ENCODE measurements around the gene NSD1.
"Not testable (repeated sequence)": the region's sequence is repeated elsewhere in the genome, so short reads cannot be mapped to it uniquely, and the experiment has no call there.

The NSD1 gene

DNA sequence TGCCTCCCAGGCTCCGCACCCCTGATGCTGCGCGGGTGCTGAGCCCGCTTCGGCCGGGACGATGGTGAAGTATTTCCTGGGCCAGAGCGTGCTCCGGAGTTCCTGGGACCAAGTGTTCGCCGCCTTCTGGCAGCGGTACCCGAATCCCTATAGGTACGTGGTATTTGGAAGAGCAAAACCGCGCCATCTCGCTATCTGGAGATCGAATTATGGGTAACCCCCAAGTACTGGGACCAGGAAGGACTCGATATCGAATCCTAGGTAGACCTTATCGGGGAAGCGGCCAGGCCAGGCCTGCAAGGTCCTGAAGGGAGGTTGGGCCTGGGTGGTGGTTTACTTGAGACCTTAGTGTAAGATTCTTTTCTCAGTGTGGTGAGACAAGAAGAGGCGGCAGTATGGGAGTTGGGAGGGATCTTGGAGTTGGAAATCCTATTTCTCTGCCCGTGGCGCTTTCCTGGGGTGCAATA lies 170.4 kb downstream of the NSD1 start:
- DNase-seq (ENCODE audit: extremely low read depth in 1 of 2, low read depth in 1 of 2) = no peak

DNA sequence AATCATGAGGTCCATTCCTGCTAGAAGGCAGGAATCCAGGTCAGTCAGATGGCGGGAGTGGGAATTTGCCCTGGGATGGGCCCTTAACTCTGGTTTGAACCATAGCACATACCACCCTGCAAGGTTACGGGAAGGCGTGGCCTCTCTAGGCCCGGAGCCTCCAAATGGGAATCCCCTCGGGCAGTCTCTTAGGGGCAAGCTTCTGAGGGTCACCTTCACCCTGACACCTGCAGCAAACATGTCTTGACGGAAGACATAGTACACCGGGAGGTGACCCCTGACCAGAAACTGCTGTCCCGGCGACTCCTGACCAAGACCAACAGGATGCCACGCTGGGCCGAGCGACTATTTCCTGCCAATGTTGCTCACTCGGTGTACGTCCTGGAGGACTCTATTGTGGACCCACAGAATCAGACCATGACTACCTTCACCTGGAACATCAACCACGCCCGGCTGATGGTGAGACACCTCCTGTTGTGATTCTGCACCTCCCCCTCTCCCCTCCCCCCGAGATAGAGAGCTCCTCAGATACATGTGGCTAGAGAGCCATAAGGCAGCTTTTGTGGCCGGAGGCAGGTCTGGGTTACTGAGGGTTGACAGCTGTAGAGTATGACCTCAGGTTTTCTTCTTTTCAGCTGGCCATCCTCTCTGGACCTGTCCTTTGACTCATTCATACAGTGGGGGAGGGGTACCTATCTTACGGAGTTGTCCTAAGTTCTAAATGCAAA lies 171.0 kb downstream of the NSD1 start:
- no peak for DNase-seq (ENCODE audit: extremely low read depth in 1 of 2, low read depth in 1 of 2)

- not testable (repeated sequence) for DNase-seq (ENCODE audit: extremely low read depth in 1 of 2, low read depth in 1 of 2)
These were observed 172.6 kb downstream of the NSD1 start for GRCh38 chr5:177306103-177306640.

DNA sequence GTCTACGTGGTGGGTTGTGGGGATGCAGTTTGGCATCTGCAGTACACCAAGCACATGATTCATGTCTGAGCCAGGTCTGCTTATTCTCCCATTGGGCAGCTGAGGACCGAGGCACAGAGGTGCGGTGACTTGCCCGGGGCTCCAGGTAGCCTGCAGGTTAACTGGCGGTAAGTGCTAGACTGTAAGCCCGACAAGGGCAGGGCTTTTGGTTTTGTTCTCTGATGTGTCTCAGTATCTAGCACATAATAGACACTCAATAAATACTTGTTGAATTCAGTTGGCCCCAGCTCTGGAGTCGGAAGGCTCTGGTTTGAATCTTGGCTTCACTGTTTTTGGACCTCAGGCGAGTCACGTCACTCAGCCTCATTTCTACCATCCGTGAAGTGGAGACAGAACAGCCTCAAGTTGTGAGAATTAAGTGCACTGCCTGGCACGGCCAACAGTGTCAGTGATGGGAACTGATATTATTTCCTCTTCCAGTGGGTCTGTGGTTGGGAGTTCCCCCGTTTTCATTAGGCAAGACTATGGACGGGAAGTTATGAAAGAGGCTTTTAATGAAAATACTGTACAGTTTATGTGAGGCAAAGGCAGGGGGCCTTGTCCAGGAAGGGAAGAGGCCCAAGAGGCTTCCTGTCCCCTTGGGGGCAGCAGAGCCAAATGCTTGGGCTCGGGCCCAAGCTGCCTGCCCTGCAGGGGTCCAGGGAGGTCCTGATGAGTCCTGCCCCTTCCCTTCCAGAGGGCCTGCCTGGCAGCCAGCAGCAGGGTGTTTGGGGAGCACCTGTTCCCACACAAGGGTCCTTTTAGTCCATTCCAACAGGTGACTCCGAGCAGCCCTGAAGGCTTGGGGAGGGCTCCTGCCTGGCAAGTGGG lies 173.3 kb downstream of the NSD1 start:
- DNase-seq (ENCODE audit: extremely low read depth in 1 of 2, low read depth in 1 of 2) = no peak

- DNase-seq (ENCODE audit: extremely low read depth in 1 of 2, low read depth in 1 of 2) = no peak
These were observed 174.2 kb downstream of the NSD1 start for GRCh38 chr5:177307544-177308363.

DNA sequence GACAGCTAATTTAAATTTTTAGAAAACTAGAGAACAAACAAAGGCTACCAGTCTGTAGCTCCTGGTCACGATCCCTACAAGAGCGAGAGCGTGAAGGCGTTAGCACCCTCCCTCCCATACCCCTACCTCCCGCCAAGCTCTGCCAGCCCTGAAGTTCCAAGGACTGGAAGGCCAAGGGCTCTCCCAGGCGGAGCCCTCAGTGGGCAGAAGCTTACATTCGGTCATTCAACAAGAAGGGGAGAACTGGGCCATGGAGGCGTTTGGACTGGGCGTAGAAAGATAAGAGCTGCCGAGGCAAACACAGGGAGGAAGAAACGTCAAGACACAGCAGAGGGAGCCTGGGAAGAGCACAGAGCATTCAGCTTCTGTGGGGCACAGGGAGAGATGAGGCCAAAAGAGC lies 175.2 kb downstream of the NSD1 start:
- DNase-seq (ENCODE audit: extremely low read depth in 1 of 2, low read depth in 1 of 2) = no peak

- DNase-seq (ENCODE audit: extremely low read depth in 1 of 2, low read depth in 1 of 2) = peak; percentile 32 to 51
These were observed 176.0 kb downstream of the NSD1 start for GRCh38 chr5:177309351-177310191.

DNA sequence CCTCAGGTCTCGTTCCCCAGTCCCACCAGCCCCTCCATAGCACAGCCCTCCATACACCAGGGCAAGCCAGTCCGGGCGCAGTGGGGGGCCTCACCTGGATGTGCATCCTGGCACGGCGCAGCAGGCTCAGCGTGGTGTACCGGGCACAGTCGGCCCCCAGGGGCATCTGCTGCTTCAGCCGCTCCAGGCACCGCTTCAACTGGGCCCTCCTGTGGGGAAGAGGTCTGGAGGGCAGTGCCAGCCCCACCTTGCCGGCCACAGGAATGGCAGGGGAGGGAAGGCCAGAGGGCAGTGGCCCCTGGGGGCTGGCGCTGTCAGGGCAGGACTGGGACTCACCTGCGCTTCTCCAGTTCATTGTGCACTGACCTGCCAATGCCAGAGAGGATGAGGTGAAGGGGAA lies 176.8 kb downstream of the NSD1 start:
- DNase-seq (ENCODE audit: extremely low read depth in 1 of 2, low read depth in 1 of 2) = no peak

DNA sequence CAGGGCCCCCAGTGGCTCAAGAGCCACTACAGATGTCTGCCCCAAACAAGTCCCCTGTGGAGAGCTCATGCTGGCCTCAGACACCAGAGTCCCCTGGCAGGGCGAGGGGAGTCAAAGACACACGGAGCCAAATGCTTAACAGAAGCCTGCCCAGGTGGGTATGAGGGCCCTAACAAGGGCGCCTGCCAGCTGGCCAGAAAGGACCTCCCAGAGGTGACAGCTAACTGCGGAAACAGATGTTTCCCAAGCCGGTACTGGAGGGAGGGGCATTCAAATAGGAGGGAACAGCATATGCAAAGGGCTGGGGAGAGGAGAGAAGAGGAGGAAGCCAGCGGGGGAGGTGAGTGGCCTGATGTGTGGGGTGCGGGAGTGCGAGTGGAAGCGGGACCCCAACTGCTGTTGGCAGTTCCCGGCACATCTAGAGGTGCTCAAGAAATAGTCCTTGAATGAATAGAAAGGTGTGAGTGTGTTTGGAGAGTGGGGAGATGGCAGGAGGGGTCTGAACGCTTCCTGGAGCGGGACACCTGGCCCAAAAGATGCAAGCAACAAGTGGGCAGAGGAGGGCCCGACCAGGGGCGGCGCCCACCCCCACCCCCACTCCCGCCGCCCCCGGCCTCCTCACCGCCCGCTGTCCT lies 177.3 kb downstream of the NSD1 start:
- DNase-seq (ENCODE audit: extremely low read depth in 1 of 2, low read depth in 1 of 2) = no peak

DNA sequence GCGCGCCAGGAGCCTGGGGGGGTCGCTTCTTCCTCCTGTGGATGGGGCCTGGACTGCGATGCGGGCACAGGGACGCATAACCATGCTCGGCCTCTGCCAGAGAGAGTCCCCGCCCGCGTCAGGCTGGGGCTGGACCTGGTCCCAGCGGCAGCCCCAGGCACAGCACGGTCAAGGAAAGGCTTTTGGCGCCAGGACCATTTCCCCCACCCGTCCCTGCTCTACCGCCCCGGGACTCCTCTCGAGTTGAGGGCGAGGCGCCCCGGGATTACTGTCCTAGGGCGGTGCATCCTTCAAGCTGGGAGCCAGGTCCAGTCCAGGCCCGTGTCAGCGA lies 177.8 kb downstream of the NSD1 start:
- no peak for DNase-seq (ENCODE audit: extremely low read depth in 1 of 2, low read depth in 1 of 2)

GRCh38 chr5:177311723-177312648 lies 178.4 kb downstream of the NSD1 start, which contains the start of gene MXD3:
TSS of gene MXD3 (minus strand) at chr5:177311898. CDS start at chr5:177311830, 68 bp downstream.
- DNase-seq (ENCODE audit: extremely low read depth in 1 of 2, low read depth in 1 of 2) = peak; percentile 86 to 91

DNA sequence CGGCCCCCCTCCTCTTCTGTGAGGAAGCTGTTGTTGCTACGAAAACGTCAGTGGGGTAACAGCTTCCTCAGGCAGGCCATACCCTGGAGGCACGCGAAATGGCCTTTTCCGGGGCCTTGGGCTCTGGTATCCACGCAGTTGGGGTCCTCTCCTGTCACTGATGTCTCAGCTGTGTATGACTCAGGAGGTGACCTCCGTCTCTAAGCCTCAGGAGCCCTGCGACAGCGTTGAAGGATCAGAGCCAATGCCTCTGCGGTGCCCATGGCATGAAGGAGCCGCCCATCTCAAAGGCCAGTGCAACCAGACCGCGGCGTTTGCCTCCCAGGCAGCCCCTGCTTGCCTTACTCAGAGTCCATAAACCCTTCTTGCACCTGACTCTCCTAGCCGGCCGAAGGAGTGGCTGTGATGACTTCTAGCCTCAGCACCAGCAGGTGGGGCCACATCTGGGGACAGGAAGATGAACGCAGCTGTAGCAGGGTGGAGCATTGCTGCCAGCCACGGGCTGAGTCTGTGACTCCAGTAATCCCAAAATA lies 179.1 kb downstream of the NSD1 start:
- DNase-seq (ENCODE audit: extremely low read depth in 1 of 2, low read depth in 1 of 2) = no peak

DNA sequence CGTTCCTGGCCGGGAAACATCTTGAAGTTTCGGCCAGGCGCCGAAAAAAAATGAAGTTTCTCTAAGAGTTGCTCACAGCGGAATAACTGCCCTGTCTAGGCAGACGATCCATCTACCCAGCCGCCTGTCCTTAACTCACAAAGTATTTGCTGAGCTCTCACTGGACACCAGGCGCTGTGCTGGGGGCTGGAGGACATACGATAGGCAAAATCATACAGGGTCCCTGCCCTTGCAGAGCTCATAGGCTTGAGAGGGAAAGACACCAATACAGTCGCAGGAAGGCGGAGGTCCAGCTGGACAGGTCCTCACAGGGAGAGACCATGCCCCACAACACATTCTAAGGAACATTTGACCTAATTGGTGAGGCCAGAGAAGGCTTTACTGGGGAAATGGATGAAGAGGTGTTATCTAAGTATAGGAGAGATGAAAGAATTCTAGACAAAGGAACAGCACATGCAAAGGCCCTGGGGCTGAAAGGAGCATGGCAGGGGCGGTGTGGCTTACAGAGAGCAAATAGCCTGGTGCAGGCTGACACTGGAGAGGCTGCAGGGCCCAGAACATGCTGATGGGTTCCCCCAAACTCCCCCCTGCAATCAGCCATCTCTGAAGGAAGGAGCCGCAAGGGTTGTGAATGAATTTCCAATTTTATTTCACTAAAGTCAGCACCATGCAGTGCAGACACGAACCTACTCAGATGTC lies 180.1 kb downstream of the NSD1 start:
- DNase-seq (ENCODE audit: extremely low read depth in 1 of 2, low read depth in 1 of 2) = no peak

DNA sequence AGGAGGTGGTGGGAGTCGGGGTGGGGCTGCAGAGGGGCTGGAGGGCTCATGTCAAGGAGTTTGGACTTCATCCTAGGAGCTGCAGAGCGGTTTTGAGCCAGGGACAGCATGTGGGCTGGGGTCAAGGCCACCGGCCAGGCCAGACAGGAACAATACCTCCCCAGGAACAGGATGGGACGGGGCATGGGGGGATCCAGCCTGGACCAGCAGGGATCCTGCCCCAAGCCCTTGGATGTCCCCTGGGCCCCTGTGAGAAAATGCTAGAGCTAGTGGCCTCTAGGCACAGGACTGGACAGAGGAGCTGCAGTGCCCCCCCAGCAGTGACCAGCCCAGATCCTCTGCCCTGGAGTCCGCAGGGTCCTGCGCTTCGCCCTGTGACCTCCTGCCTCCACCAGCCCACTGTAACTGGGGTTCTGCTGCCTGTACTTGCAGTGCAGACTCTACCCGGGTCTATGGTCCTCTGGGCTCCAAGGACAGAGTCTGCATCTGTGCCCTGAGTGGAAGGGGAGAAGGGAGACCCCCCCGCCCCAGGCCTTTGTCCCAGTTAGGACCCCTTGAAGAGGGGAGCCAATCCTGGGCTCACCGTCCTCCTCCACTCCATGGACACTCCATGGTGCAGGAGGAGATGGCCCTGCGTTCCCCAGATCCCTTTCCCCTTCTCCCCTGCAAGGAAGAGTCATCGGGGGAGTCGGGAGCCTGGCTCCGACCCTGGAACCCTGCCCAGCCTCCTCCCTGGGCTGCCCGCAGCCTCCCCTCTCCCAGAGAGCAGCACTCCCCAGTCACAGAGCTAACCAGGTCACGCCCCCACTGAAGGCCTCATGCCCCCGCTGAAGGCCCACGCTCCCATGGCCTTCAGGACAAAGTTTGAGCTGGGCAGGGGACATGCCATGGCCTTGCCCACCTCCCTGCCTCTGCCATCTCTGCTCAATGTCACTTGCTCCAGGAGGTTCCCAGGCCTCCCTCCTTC lies 181.1 kb downstream of the NSD1 start:
- no peak for DNase-seq (ENCODE audit: extremely low read depth in 1 of 2, low read depth in 1 of 2)

DNA sequence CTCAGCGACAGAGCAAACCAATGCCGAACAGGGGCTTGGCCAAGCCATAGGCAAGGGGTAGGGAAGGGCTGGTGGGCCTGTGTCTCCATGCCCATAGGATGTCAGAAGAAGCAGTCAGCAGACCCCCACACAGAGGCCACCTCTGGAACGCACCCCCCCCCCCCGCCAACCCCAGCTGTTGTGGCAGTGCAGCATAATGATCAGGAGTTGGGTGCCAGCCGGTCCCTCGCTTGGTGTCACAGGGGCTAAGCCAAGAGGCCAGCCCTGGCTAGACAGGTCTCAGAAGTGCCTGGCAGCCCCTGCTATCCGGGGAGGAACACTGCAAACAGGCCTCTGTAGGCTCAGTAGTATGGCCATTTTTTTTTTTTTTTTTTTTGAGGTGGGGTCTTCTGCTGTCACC lies 181.8 kb downstream of the NSD1 start:
- no peak for DNase-seq (ENCODE audit: extremely low read depth in 1 of 2, low read depth in 1 of 2)

DNA sequence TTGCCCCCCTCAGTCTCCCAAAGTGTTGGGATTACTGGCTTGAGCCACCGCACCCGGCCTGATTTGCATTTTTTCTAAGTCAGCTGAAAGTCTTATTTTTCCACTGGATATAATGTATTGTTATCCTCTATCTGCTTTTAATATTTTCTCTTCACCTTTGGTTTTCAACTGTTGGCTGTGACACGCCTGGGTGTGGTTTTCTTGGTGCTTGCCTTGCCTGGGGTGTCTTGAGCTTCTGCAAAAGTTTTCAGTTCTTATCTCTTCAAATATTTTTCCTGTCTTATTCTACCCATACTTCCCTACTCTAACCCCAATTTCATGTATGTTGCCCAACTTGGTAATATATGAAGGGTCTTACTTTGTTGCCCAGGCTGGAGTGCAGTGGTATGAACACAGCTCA lies 182.4 kb downstream of the NSD1 start:
- DNase-seq (ENCODE audit: extremely low read depth in 1 of 2, low read depth in 1 of 2) = no peak
